Osteocyte (in vitro differentiated cells): ENCODE measurements around the gene TET2. TPM values are rescaled to one million over a fixed set of nuclear protein-coding genes. Genes with fewer than 3 reads are reported as not detected.

Source experiments
- DNase-seq: peaks from one replicate; pipeline ENCODE4 v3.0.0; 2021; ENCODE audit warnings: mixed read lengths; ENCODE audit not compliant: unreplicated experiment; ENCODE audit errors: extremely low spot score
- H3K27ac Mint-ChIP-seq: one replicate; pipeline ENCODE4 v1.8.0; 2021; ENCODE audit warnings: mild to moderate bottlenecking, mixed read lengths; ENCODE audit not compliant: unreplicated experiment
- H3K27me3 Mint-ChIP-seq: one replicate; pipeline ENCODE4 v1.8.0; 2021; ENCODE audit warnings: mixed read lengths; ENCODE audit not compliant: unreplicated experiment
- H3K36me3 Mint-ChIP-seq: one replicate; pipeline ENCODE4 v1.8.0; 2021; ENCODE audit warnings: mixed read lengths; ENCODE audit not compliant: unreplicated experiment
- H3K4me1 Mint-ChIP-seq: one replicate; pipeline ENCODE4 v1.8.0; 2021; ENCODE audit warnings: mixed read lengths; ENCODE audit not compliant: unreplicated experiment
- H3K4me3 Mint-ChIP-seq: one replicate; pipeline ENCODE4 v1.8.0; 2021; ENCODE audit warnings: mild to moderate bottlenecking, moderate library complexity, mixed read lengths; ENCODE audit not compliant: unreplicated experiment
- H3K9me3 Mint-ChIP-seq: one replicate; pipeline ENCODE4 v1.8.0; 2021; ENCODE audit warnings: mixed read lengths; ENCODE audit not compliant: unreplicated experiment
- total RNA-seq: library from RNA; stranded (reverse); gene quantifications from 2 replicates; pipeline ENCODE4 v1.2.1, GENCODE V29; 2021
- TF ChIP-seq, protein P1 (sequence below): fragments of 200-600 bp; sonication (generic); IDR thresholded peaks from 2 replicates; pipeline ENCODE4 v1.5.0; 2021; ENCODE audit warnings: antibody characterized with exemption, mild to moderate bottlenecking, moderate library complexity

Gene TET2
- total RNA-seq, 1 donor from 2014 or later, result 23.7 TPM

DNA sequence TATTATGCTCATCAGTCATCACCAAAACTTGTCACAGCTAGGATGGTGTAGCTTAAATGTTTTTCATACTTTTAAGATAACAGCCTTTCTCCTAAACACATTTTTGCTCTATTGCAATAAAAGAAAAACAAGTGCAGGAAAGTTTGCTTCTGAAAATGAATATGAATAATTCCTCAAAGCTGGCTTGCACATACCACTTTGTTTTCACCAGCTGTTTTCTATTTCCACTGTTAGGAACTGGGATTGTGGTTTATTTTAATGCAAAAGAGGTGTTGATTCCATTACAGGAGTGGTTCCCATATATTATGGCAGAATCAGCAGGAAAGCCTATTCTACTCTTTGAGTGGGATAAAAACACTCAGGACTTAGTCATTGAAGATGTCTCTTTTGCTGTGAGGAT is 181.3 kb downstream of the TET2 start:
- Mint-ChIP-seq H3K36me3 (no peaks in the 10 kb centered on the region), H3K4me3 (no peak overlapping the region), H3K27ac (no peak overlapping the region), H3K27me3 (no peaks in the 10 kb centered on the region), H3K4me1 (no peaks in the 10 kb centered on the region), H3K9me3 (no peaks in the 10 kb centered on the region)
- TF ChIP-seq, protein P1, sequence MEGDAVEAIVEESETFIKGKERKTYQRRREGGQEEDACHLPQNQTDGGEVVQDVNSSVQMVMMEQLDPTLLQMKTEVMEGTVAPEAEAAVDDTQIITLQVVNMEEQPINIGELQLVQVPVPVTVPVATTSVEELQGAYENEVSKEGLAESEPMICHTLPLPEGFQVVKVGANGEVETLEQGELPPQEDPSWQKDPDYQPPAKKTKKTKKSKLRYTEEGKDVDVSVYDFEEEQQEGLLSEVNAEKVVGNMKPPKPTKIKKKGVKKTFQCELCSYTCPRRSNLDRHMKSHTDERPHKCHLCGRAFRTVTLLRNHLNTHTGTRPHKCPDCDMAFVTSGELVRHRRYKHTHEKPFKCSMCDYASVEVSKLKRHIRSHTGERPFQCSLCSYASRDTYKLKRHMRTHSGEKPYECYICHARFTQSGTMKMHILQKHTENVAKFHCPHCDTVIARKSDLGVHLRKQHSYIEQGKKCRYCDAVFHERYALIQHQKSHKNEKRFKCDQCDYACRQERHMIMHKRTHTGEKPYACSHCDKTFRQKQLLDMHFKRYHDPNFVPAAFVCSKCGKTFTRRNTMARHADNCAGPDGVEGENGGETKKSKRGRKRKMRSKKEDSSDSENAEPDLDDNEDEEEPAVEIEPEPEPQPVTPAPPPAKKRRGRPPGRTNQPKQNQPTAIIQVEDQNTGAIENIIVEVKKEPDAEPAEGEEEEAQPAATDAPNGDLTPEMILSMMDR, result no peak
- DNase-seq, result no peak

DNA sequence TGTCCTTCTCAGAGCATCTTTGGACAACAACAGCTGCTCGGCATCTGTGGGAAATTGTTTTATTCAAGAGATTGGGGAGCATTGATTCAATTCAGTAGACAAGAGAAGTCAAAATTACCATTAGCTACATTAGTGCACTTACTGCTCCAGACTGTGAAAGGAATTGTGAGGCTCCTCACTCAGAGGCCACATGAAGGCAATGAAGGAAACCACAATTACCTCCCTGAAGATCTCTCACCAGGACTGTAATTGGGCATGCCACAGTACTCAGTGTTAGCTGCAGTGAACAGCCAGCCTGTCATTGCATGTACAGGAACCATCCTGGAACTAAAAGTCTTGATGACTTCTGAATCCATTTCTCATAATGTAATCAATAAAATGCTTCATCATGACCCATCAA is 182.4 kb downstream of the TET2 start:
- TF ChIP-seq, protein P1, result no peak
- Mint-ChIP-seq H3K9me3 (no peaks in the 10 kb centered on the region), H3K27me3 (no peaks in the 10 kb centered on the region), H3K27ac (no peak overlapping the region), H3K4me3 (no peak overlapping the region), H3K36me3 (no peaks in the 10 kb centered on the region), H3K4me1 (no peaks in the 10 kb centered on the region)
- DNase-seq, result no peak
